Measurements from ENCODE around the gene NKD1. TPM values are rescaled to one million over a fixed set of nuclear protein-coding genes. Genes with fewer than 3 reads are reported as not detected.

NKD1 gene
- total RNA-seq, 1 experiment from 2014 or later: 0.44 TPM

DNA sequence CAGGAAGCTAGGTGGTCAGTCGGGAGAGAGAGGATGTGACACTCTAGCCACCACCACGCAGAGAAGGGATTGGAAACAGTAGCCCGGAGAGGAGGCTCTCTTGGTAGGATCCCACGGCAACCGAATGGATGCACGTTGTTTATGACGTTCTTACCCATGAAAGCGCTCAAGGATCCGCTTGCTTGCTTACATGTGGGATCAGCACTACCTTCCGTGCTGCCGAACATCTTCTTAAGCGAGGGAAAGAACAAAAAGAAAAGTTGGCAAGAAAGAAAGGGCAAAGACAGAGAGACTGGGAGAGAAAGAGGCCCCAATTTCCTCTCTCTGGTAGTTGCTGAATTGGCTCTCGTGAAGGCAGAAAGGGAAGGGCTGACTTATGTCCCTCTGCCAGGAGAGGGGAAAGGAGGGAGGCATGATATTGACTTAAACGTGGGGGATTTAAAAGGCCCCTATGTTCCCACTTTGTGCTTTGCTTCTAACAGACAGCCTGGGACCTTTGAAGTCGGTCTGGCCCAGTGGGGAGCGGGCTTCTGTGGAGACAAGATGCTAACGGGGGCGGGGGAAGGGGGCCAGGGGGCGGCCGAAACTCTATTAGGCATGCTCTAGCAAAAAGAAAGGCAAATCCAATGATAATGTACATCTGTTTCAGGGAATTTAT is 97.5 kb downstream of the NKD1 start:
- Histone ChIP-seq H3K9me3 (ENCODE audit: insufficient read depth, low read depth) (no peaks in the 10 kb centered on the region), H3K9me2 (ENCODE audit: insufficient read depth) (no peaks in the 10 kb centered on the region), H3K27ac (no peak overlapping the region), H3K4me2 (no peak overlapping the region), H3K27me3 (ENCODE audit: insufficient read depth, low read depth) (peaks cover 7% of the 10 kb centered on the region), H3K36me3 (ENCODE audit: low read depth) (no peaks in the 10 kb centered on the region), H3F3A (ENCODE audit: insufficient read depth, low read depth) (no peaks in the 10 kb centered on the region), H3K4me1 (replicated peaks; ENCODE audit: insufficient read depth) (no peaks in the 10 kb centered on the region), H4K20me1 (ENCODE audit: insufficient read depth) (no peaks in the 10 kb centered on the region), H2AFZ (no peak overlapping the region), H3K79me2 (ENCODE audit: low read depth) (no peaks in the 10 kb centered on the region), H3K4me3 (no peak overlapping the region)
- BruUV-seq (replicated peaks): no TSS peak
- no peak for TF ChIP-seq EZH2 (IDR thresholded peaks at IDR 0.05; ENCODE audit: low read depth)
- TF ChIP-seq, protein P1, sequence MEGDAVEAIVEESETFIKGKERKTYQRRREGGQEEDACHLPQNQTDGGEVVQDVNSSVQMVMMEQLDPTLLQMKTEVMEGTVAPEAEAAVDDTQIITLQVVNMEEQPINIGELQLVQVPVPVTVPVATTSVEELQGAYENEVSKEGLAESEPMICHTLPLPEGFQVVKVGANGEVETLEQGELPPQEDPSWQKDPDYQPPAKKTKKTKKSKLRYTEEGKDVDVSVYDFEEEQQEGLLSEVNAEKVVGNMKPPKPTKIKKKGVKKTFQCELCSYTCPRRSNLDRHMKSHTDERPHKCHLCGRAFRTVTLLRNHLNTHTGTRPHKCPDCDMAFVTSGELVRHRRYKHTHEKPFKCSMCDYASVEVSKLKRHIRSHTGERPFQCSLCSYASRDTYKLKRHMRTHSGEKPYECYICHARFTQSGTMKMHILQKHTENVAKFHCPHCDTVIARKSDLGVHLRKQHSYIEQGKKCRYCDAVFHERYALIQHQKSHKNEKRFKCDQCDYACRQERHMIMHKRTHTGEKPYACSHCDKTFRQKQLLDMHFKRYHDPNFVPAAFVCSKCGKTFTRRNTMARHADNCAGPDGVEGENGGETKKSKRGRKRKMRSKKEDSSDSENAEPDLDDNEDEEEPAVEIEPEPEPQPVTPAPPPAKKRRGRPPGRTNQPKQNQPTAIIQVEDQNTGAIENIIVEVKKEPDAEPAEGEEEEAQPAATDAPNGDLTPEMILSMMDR (conservative IDR thresholded peaks at IDR 0.05): no peak
- CTCF ChIA-PET: no interaction called here
- POLR2A ChIA-PET (ENCODE audit: unreplicated experiment): no interaction called here
- intact Hi-C loops (cut with micrococcal nuclease; ENCODE audit: unreplicated experiment): loop anchor here (2.0 kb wide), 1 partner anchor 271 kb away; no protein-coding TSS in a partner anchor
- DNase-seq: no peak

DNA sequence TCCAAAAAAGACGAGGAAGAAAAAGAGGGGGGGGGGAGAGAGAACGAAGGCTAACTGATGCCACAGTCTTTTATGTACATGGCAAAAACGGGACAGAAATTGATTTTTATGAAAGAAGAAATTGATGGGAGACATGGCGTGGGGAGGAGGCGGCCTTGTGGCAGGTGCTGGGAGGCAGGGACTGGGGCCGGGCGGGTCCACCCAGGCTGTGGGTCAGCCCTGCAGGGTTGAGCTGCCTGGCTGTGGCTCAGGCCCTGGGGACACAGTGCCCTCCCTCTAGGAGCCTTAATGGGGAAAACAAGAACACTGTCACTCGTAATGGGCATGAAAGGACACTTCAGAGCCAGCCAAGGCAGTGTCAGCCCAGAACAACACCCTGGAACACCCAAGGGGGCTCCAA is 98.1 kb downstream of the NKD1 start:
- peaks cover 7% of the 10 kb centered on the region for H3K27me3 ChIP-seq (ENCODE audit: insufficient read depth, low read depth)
- H3K4me2 ChIP-seq: no peak overlapping the region
- TF ChIP-seq, protein P1 (conservative IDR thresholded peaks at IDR 0.05): no peak
- TF ChIP-seq EZH2 (IDR thresholded peaks at IDR 0.05; ENCODE audit: low read depth): no peak
- no peaks in the 10 kb centered on the region for H3K9me2 ChIP-seq (ENCODE audit: insufficient read depth)
- no peaks in the 10 kb centered on the region for H4K20me1 ChIP-seq (ENCODE audit: insufficient read depth)
- no peaks in the 10 kb centered on the region for H3K9me3 ChIP-seq (ENCODE audit: insufficient read depth, low read depth)
- intact Hi-C loops (cut with micrococcal nuclease; ENCODE audit: unreplicated experiment): no loop called here
- no peak overlapping the region for H3K27ac ChIP-seq
- H3K79me2 ChIP-seq (ENCODE audit: low read depth): no peaks in the 10 kb centered on the region
- no TSS peak for BruUV-seq (replicated peaks)
- CTCF ChIA-PET: no interaction called here
- no peak for DNase-seq
- H3K36me3 ChIP-seq (ENCODE audit: low read depth): no peaks in the 10 kb centered on the region
- H3K4me3 ChIP-seq: no peak overlapping the region
- POLR2A ChIA-PET (ENCODE audit: unreplicated experiment): no interaction called here
- no peak overlapping the region for H2AFZ ChIP-seq
- no peaks in the 10 kb centered on the region for H3F3A ChIP-seq (ENCODE audit: insufficient read depth, low read depth)
- H3K4me1 ChIP-seq (replicated peaks; ENCODE audit: insufficient read depth): no peaks in the 10 kb centered on the region

DNA sequence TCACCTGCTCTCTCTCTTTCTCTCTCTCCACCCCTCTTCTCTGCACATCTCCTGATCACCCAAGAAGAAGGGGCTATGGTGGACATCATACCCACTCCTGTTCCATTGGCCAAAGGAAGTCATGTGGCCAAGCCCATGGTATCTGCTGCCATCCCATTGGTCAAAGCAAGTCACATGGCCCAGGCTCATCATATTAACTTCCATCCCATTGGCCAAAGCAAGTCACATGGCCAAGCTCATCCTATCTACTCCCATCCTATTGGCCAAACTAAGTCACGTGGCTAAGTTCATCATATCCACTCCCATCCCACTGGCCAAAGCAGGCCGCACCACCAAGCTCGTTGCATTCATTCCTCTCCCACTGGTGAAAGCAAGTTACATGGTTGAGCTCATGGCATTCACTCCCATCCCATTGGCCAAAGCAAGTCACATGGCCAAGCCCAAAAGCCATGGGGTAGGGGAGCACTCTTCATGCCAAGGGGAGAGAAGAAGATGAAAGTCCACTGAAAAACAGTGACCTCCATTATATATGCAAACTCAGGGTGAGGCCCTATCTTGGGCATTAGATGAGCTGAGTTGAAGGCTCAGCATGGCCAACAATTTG is 103.7 kb downstream of the NKD1 start:
- Histone ChIP-seq H3K9me2 (ENCODE audit: insufficient read depth) (no peaks in the 10 kb centered on the region), H3K36me3 (ENCODE audit: low read depth) (no peaks in the 10 kb centered on the region), H4K20me1 (ENCODE audit: insufficient read depth) (no peaks in the 10 kb centered on the region), H3K27ac (no peak overlapping the region), H3K4me2 (no peak overlapping the region), H3K4me3 (no peak overlapping the region), H3K9me3 (ENCODE audit: insufficient read depth, low read depth) (no peaks in the 10 kb centered on the region), H3F3A (ENCODE audit: insufficient read depth, low read depth) (no peaks in the 10 kb centered on the region), H3K4me1 (replicated peaks; ENCODE audit: insufficient read depth) (no peaks in the 10 kb centered on the region), H3K27me3 (ENCODE audit: insufficient read depth, low read depth) (peaks cover 4% of the 10 kb centered on the region; the same call in 1 of the 2 replicates), H2AFZ (no peak overlapping the region), H3K79me2 (ENCODE audit: low read depth) (no peaks in the 10 kb centered on the region)
- BruUV-seq (replicated peaks): no TSS peak
- no peak for DNase-seq
- intact Hi-C loops (cut with micrococcal nuclease; ENCODE audit: unreplicated experiment): no loop called here
- TF ChIP-seq, protein P1 (conservative IDR thresholded peaks at IDR 0.05): no peak
- TF ChIP-seq EZH2 (IDR thresholded peaks at IDR 0.05; ENCODE audit: low read depth): no peak
- ChIA-PET POLR2A (ENCODE audit: unreplicated experiment) (no interaction called here), CTCF (no interaction called here)
